Stimulated activated CD4-positive, alpha-beta T cell treated with anti-CD3 and anti-CD28 coated beads, Interleukin-4, amount 100 ng/mL, for 4 hours (primary cell): Measurements from ENCODE around the gene CMTR1.
"Not testable (repeated sequence)": the region's sequence is repeated elsewhere in the genome, so short reads cannot be mapped to it uniquely, and the experiment has no call there.

ENCODE experiments used
- DNase-seq, 2 experiments: peaks; one replicate each; pipeline ENCODE4 v3.0.0-alpha.2; 2020

Gene CMTR1

DNA sequence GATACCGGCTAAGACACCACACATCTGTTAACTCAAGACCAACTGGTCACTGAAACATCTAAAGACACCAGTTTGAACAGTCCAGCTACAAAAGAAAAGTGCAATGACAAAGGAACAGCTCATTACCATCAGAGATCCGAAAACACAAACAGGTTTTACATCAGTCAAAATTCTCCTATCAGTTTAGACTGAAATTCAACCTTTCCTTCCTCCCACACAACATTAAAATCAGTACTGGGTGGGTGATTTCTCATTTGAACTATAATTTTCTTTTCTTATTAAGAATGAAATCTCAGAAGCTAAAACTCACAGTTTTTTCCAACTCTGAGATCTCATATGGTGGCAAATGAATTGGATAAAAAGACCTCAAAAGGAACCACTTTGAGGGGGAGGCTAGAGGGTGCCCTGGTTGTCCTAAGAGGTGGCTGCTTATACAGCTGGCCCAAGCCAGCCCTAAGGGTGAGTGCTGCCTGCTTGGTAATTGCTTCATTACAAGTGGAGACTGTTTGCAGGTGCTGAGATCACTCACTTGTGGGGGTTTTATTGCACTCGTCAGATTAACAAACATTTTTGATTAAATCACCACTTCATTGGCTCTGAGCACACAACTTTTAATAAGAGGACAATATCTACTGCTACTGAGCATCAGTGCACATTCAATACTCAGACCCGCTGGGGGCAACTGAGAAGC lies 62.4 kb downstream of the CMTR1 start:
- no peak for DNase-seq

GRCh38 chr6:37496951-37497885 lies 64.2 kb downstream of the CMTR1 start:
- no peak for DNase-seq

GRCh38 chr6:37499433-37500293 lies 66.6 kb downstream of the CMTR1 start, which contains the start of gene CCDC167:
CCDC167 (minus strand) TSS chr6:37499893; CDS start chr6:37499863, 30 bp downstream.
- peak; percentile 93 to 96 for DNase-seq

GRCh38 chr6:37500294-37500608 lies 67.2 kb downstream of the CMTR1 start:
- DNase-seq: no peak

DNA sequence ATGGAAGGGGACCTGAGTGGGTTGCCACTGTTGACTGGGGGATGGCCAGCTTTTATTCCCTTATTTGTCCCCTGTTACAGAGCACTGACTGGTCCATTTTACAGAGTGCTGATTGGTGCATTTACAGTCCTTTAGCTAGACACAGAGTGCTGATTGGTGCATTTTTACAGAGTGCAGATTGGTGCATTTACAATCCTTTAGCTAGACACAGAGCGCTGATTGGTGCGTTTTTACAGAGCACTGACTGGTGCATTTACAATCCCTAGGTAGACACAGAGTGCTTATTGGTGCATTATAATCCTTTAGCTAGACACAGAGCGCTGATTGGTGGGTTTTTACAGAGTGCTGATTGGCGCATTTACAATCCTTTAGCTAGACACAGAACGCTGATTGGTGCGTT lies 67.9 kb downstream of the CMTR1 start:
- DNase-seq: not testable (repeated sequence)

GRCh38 chr6:37501632-37502491 lies 68.8 kb downstream of the CMTR1 start:
- peak in 1 of 2 experiments; percentile 27 for DNase-seq

GRCh38 chr6:37502703-37503291 lies 69.8 kb downstream of the CMTR1 start:
- DNase-seq: no peak

- DNase-seq: no peak
Observed at GRCh38 chr6:37503309-37503965, 70.4 kb downstream of the CMTR1 start.

DNA sequence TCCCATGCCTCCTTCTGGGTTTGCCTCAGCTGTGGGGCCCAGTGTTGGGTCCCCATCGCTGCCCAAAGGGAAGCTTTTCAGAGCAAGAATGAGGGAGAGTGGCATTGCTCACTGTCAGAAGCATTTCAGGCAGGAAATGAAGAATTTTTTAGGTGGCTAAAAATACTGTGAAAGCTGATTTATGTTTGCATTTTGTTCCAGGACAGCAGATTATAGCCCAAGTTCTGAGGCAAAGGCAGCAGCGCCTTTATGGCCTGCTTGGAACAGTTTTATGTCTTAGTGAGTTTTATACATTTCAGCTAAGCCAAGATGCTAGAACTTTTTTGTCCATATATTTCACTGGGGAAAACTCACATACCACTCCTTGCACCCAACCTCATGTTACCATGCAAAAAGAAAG lies 71.0 kb downstream of the CMTR1 start:
- no peak for DNase-seq

- no peak for DNase-seq
Observed at GRCh38 chr6:37506479-37506878, 73.5 kb downstream of the CMTR1 start.

GRCh38 chr6:37507077-37507476 lies 74.1 kb downstream of the CMTR1 start:
- DNase-seq: no peak

DNA sequence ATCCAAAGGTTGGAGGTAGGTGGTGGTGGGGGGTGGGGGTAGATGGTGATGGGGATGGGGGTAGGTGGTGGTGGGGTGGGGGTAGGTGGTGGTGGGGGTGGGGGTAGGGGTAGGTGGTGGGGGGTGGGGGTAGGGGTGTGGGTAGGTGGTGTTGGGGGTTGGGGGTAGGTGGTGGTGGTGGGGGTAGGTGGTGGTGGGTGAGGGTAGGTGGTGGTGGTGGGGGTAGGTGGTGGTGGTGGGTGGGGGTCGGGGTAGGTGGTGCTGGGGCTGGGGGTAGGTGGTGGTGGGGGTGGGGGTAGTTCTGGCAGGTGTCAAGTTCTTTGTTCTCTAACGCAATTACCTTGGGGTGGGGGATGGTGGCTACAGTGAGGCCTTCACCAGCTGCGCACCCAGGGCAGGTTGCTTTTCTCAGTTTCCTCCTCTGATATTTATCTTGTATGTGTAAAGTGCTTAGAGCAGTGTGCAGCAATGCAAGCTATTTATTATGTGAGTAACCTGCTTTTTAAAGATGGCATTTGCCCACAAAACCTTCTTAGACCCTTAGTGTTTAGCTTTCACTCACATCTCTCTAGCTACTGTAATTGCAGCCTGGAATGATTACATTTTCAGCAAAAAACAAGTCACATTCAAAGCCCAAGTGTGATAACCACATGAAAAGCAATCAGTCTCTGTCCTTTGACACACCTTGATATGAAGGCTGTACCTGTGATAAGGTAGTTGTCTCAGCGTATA lies 74.8 kb downstream of the CMTR1 start:
- DNase-seq: no peak

DNA sequence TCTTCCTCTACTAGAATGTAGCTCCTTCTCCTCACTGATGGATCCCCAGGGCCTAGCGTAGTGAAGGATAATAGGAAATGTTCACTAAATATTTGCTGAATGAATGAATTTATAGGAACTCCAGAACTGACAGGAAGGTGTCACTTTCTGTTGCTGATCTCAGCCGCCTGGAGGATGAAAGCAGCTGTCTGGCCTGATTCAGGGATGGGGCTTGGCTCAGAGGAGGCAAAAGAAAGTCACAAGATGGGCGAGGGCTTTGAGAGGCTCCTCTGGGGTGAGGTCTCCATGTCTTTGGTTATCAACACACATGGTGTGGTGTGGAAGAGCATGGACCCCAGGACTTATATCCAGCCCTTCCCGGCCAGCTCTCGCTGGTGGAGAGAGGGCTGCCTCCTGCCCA lies 78.2 kb downstream of the CMTR1 start:
- no peak for DNase-seq

DNA sequence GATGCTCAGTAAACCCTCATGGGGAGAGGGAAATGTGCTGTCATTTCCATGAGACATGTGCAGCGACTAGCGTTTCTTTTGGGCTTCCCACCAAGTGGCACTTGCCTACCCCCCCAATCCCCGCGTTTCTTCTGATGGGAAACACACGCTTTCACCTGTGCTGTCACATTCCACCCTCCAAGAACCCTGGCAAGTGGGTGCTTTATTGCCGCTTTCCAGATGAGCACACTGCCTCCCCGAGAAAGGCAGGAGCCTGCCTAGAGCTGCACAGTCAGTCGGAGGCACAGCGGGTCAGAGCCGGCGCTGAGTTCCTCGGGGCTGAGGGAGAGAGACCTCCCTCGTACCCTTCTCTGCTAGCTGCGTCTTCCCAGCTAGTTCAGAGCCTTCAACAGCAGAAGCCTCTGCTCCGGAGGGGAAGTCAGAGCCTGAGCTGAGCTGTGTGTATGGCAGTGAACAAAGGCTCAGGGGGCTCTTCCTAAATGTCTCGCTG lies 78.9 kb downstream of the CMTR1 start:
- DNase-seq: no peak

- DNase-seq: no peak
Observed at GRCh38 chr6:37512400-37513011, 79.5 kb downstream of the CMTR1 start.

DNA sequence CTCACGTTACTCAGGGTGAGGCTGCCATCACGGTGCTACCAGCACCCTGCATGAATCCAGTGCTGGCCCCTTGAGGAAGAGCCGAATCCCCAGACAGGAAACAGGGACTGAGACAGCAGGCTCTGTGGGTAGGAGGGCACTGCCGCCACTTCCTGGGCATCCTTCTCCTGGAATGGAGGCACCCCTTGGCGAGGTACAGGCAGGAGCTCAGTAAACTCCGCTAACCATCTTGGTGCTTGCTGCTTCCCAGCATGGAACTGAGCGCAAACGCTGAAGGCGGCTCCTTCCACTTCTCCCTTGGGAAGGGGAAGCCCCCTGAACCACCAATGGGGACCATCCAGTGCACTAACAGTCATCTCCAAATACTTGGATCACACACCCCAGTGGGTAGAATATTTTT lies 80.1 kb downstream of the CMTR1 start:
- no peak for DNase-seq

DNA sequence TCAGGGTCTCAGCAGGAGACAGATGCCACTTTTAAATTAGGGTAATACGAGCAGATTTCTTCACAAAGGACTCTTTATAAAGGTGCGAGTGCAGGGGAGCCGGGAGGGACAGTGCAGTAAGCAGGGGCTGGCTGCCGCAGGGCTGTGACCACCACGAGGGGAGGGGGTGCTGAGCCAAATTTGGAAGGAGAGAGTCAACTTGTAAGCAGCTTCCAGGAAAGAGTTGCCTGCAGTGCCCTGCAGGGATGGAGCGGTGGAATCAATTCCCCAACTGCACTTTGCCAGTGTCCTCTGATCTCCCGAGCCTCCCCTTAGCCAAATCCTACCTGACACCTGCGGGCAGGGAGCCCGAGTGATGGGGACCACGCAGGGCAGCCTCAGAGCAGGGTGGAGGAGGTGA lies 80.6 kb downstream of the CMTR1 start:
- DNase-seq: no peak

GRCh38 chr6:37514321-37514771 lies 81.3 kb downstream of the CMTR1 start:
- peak in 1 of 2 experiments; percentile 39 for DNase-seq

DNA sequence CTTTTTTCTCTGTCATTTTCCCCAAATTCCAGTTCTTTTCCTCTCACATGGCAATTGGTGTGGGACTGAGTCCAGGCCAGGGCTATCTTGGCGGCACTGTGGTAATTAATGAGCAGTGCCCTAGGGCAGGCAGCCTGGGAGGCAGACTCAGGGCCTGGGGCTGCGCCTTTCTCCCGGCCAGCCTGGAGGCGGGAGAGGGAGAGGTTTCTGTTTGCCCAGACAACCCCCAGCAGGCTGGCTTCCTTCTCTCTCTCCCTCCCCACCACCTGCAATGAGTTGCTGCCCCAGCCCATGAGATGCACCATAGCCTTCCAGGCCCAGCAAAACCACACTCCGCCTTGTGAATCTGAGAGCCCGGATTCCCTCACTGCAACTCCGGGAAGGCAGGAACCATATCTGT lies 81.8 kb downstream of the CMTR1 start:
- no peak for DNase-seq

- DNase-seq: no peak
Observed at GRCh38 chr6:37515712-37516075, 82.7 kb downstream of the CMTR1 start.
